Measurements from ENCODE around the gene SLC12A4. TPM values are rescaled to one million over a fixed set of nuclear protein-coding genes. Genes with fewer than 3 reads are reported as not detected.

SLC12A4 gene
- total and polyA plus RNA-seq, 2 of the 13 experiments (the other 11 are each of a cell fraction or from before 2014, with no cell fraction given) = 65.1 to 84.3 TPM

GRCh38 chr16:67936124-67936879 lies 32.1 kb downstream of the SLC12A4 start, which contains the start of gene PSMB10 (continued):
- TF ChIP-seq ZFP91 (CRISPR knock-in tag; IDR thresholded peaks at IDR 0.05; ENCODE audit: borderline replicate concordance) (peak; percentile 43; the same call in 1 of the 2 replicates), CC2D1A (CRISPR knock-in tag; IDR thresholded peaks at IDR 0.05) (no peak), IKZF5 (CRISPR knock-in tag; IDR thresholded peaks at IDR 0.05) (no peak; the same call in 1 of the 2 replicates), TEF (CRISPR knock-in tag; IDR thresholded peaks at IDR 0.05) (no peak), TCF7 (IDR thresholded peaks at IDR 0.05; ENCODE audit: low read depth) (no peak), CHCHD3 (CRISPR knock-in tag; IDR thresholded peaks at IDR 0.05) (0 out of 2 replicates have a peak, but pooled peaks have one; percentile 1), ZSCAN22 (CRISPR knock-in tag; IDR thresholded peaks at IDR 0.05) (no peak), FOXM1 (CRISPR knock-in tag; IDR thresholded peaks at IDR 0.05) (no peak), ZBTB10 (CRISPR knock-in tag; IDR thresholded peaks at IDR 0.05; ENCODE audit: borderline replicate concordance) (no peak), ZNF883 (CRISPR knock-in tag; IDR thresholded peaks at IDR 0.05; ENCODE audit: not compliant biosample characterization) (no peak), ZNF143 (CRISPR knock-in tag; IDR thresholded peaks at IDR 0.05) (no peak), NFYB (CRISPR knock-in tag; IDR thresholded peaks at IDR 0.05) (no peak), TFE3 (CRISPR knock-in tag; IDR thresholded peaks at IDR 0.05) (no peak), XBP1 (CRISPR knock-in tag; IDR thresholded peaks at IDR 0.05) (no peak), ZNF773 (CRISPR knock-in tag; IDR thresholded peaks at IDR 0.05; ENCODE audit: borderline replicate concordance) (0 out of 2 replicates have a peak, but pooled peaks have one; percentile 52), PAWR (CRISPR knock-in tag; IDR thresholded peaks at IDR 0.05; ENCODE audit: borderline replicate concordance) (0 out of 2 replicates have a peak, but pooled peaks have one; percentile 74), ZNF782 (CRISPR knock-in tag; IDR thresholded peaks at IDR 0.05; ENCODE audit: borderline replicate concordance) (peak; percentile 78), SRY (CRISPR knock-in tag; IDR thresholded peaks at IDR 0.05) (no peak; the same call in 1 of the 2 replicates), TRIM24 (CRISPR knock-in tag; IDR thresholded peaks at IDR 0.05) (no peak), HNRNPUL1 (IDR thresholded peaks at IDR 0.05; ENCODE audit: low read depth, low read length) (no peak), ZBTB20 (CRISPR knock-in tag; IDR thresholded peaks at IDR 0.05; ENCODE audit: borderline replicate concordance, low read depth) (no peak), SNRNP70 (IDR thresholded peaks at IDR 0.05; ENCODE audit: low read depth, low read length) (no peak)
